Smooth muscle cell (in vitro differentiated cells): ENCODE measurements around the gene CNKSR2. TPM values are rescaled to one million over a fixed set of nuclear protein-coding genes. Genes with fewer than 3 reads are reported as not detected.

Source experiments
- DNase-seq: peaks from one replicate; lab custom pipeline; 2025; ENCODE audit not compliant: unreplicated experiment; lab: John Stamatoyannopoulos, UW
- H2AFZ ChIP-seq: fragments of 200-600 bp; sonication (generic); 2 replicates; pipeline ENCODE4 v1.6.0; 2016; ENCODE audit warnings: antibody characterized with exemption, low read depth, mild to moderate bottlenecking
- H3F3A ChIP-seq: fragments of 200-600 bp; sonication (generic); 2 replicates; pipeline ENCODE4 v1.6.0; 2017; ENCODE audit warnings: antibody characterized with exemption, low read depth
- H3K27ac ChIP-seq: fragments of 200-600 bp; sonication (generic); 2 replicates; pipeline ENCODE4 v1.5.1; 2016; ENCODE audit warnings: low read depth, mild to moderate bottlenecking
- H3K27me3 ChIP-seq: fragments of 200-600 bp; sonication (generic); 2 replicates; pipeline ENCODE4 v1.6.1; 2016; ENCODE audit warnings: low read depth, mild to moderate bottlenecking
- H3K36me3 ChIP-seq: fragments of 200-600 bp; sonication (generic); 2 replicates; pipeline ENCODE4 v1.5.1; 2016; ENCODE audit warnings: low read depth
- H3K4me1 ChIP-seq: fragments of 200-600 bp; sonication (generic); 2 replicates; pipeline ENCODE4 v1.5.1; 2016; ENCODE audit warnings: low read depth
- H3K4me2 ChIP-seq: fragments of 200-600 bp; sonication (generic); 2 replicates; pipeline ENCODE4 v1.6.0; 2016; ENCODE audit warnings: mild to moderate bottlenecking
- H3K4me3 ChIP-seq: fragments of 200-600 bp; sonication (generic); 2 replicates; pipeline ENCODE4 v1.5.1; 2016; ENCODE audit warnings: mild to moderate bottlenecking
- H3K79me2 ChIP-seq: fragments of 200-600 bp; sonication (generic); 2 replicates; pipeline ENCODE4 v1.6.0; 2016; ENCODE audit warnings: low read depth, mild to moderate bottlenecking
- H3K9ac ChIP-seq: fragments of 200-600 bp; sonication (generic); 2 replicates; pipeline ENCODE4 v1.6.0; 2016; ENCODE audit warnings: low read depth
- H3K9me3 ChIP-seq: fragments of 200-600 bp; sonication (generic); replicated peaks from 2 replicates; pipeline ENCODE4 v1.5.1; 2016; ENCODE audit warnings: low read depth
- H4K20me1 ChIP-seq: fragments of 200-600 bp; sonication (generic); 2 replicates; pipeline ENCODE4 v1.6.0; 2016; ENCODE audit warnings: low read depth
- WGBS: methylation state at CpG from one replicate; pipeline ENCODE4 v1.1.7; 2016; ENCODE audit warnings: low lambda C conversion rate; 5-methylcytosine and 5-hydroxymethylcytosine counted together
- polyA plus RNA-seq: library from polyadenylated mRNA; unstranded; fragments of >200 nt; fragmentation: Nextera tagmentation; extraction: Ambion mirVana; gene quantifications from 2 replicates; pipeline ENCODE4 v1.2.1, GENCODE V29; 2016
- total RNA-seq: library from RNA; depleted of rRNA; stranded (reverse); fragments of >200 nt; gene quantifications from 2 replicates; pipeline ENCODE4 v1.2.3, GENCODE V29; 2014
- TF ChIP-seq, protein P1 (sequence below): fragments of 200-600 bp; sonication (generic); IDR thresholded peaks from 2 replicates; pipeline ENCODE4 v1.5.1; 2017; ENCODE audit warnings: borderline replicate concordance, mild to moderate bottlenecking, antibody characterized with exemption; ENCODE audit not compliant: insufficient read depth, poor library complexity, severe bottlenecking

CNKSR2 gene
- total and polyA plus RNA-seq, 2 experiments from 2014 or later = 1.1 TPM; not detected in 1

- Histone ChIP-seq H3K36me3 (no peaks in the 10 kb centered on the region), H3F3A (no peaks in the 10 kb centered on the region), H3K27me3 (no peaks in the 10 kb centered on the region), H3K27ac (no peak overlapping the region), H2AFZ (no peak overlapping the region), H4K20me1 (no peaks in the 10 kb centered on the region), H3K4me3 (no peak overlapping the region), H3K4me1 (no peaks in the 10 kb centered on the region), H3K79me2 (no peaks in the 10 kb centered on the region), H3K4me2 (no peak overlapping the region), H3K9me3 (no peaks in the 10 kb centered on the region), H3K9ac (no peak overlapping the region)
- 43% methylated on average over 1 of the region's 1 CpG for WGBS
- DNase-seq = no peak
- TF ChIP-seq, protein P1, sequence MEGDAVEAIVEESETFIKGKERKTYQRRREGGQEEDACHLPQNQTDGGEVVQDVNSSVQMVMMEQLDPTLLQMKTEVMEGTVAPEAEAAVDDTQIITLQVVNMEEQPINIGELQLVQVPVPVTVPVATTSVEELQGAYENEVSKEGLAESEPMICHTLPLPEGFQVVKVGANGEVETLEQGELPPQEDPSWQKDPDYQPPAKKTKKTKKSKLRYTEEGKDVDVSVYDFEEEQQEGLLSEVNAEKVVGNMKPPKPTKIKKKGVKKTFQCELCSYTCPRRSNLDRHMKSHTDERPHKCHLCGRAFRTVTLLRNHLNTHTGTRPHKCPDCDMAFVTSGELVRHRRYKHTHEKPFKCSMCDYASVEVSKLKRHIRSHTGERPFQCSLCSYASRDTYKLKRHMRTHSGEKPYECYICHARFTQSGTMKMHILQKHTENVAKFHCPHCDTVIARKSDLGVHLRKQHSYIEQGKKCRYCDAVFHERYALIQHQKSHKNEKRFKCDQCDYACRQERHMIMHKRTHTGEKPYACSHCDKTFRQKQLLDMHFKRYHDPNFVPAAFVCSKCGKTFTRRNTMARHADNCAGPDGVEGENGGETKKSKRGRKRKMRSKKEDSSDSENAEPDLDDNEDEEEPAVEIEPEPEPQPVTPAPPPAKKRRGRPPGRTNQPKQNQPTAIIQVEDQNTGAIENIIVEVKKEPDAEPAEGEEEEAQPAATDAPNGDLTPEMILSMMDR = no peak
Observed at GRCh38 chrX:21438792-21439191, 64.6 kb downstream of the CNKSR2 start.

- no peaks in the 10 kb centered on the region for H3K4me1 ChIP-seq
- no peak overlapping the region for H3K9ac ChIP-seq
- no peaks in the 10 kb centered on the region for H3K36me3 ChIP-seq
- no peaks in the 10 kb centered on the region for H3F3A ChIP-seq
- no peaks in the 10 kb centered on the region for H3K79me2 ChIP-seq
- H3K9me3 ChIP-seq = no peaks in the 10 kb centered on the region
- no peak overlapping the region for H2AFZ ChIP-seq
- DNase-seq = no peak
- WGBS = 83% methylated on average over 1 of the region's 1 CpG
- H3K27ac ChIP-seq = no peak overlapping the region
- TF ChIP-seq, protein P1 = no peak
- H3K4me3 ChIP-seq = no peak overlapping the region
- H4K20me1 ChIP-seq = no peaks in the 10 kb centered on the region
- no peak overlapping the region for H3K4me2 ChIP-seq
- H3K27me3 ChIP-seq = no peaks in the 10 kb centered on the region
Observed at GRCh38 chrX:21440911-21441310, 66.7 kb downstream of the CNKSR2 start.

DNA sequence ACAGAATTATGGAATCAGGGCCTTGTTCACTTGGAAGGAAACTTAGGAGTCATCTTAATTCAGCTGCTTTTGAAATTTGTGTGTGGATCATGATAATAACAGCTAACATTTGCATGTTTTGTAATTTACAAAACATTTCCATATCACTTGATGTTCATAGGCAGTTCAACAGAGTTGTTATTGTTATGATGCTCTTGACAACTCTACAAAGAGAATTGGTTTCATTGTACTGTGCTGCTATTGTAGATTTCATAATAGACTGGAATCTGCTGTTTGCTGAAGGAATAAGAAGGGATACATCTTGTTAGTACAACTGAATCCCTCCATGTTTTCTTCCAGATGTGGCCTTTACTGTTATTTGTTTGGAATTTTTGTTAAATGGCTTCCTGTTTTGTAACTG is 83.5 kb downstream of the CNKSR2 start:
- no peaks in the 10 kb centered on the region for H3K4me1 ChIP-seq
- no peaks in the 10 kb centered on the region for H3K27me3 ChIP-seq
- no peak overlapping the region for H3K9ac ChIP-seq
- H3K4me2 ChIP-seq = no peak overlapping the region
- no peaks in the 10 kb centered on the region for H4K20me1 ChIP-seq
- H3K36me3 ChIP-seq = no peaks in the 10 kb centered on the region
- no peak overlapping the region for H2AFZ ChIP-seq
- no peaks in the 10 kb centered on the region for H3K9me3 ChIP-seq
- H3F3A ChIP-seq = no peaks in the 10 kb centered on the region
- no peak for DNase-seq
- no peak overlapping the region for H3K4me3 ChIP-seq
- H3K79me2 ChIP-seq = no peaks in the 10 kb centered on the region
- TF ChIP-seq, protein P1 = no peak
- no peak overlapping the region for H3K27ac ChIP-seq

DNA sequence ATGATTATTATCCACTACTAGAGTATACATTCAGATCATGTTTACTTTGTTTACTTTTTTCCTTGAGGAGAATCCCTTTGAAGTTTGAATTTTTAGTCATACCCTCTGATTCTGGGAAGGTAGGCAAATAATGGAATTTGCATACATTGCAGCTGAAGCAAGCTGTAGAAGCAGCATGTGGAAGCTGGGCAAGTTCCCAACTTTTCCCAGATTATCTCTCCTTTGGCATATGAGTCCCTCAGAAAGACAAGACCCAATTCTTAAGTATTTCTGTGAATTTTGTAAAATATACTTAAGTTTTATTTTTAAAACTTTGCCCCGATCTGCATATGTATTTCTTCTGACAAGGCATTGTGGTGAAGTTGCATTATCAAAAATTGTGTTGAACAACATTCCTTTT is 94.9 kb downstream of the CNKSR2 start:
- Histone ChIP-seq H3K27ac (no peak overlapping the region), H3K9ac (no peak overlapping the region), H3K4me3 (no peak overlapping the region), H4K20me1 (no peaks in the 10 kb centered on the region), H3K79me2 (no peaks in the 10 kb centered on the region), H3K36me3 (no peaks in the 10 kb centered on the region), H3K27me3 (no peaks in the 10 kb centered on the region), H3K9me3 (no peaks in the 10 kb centered on the region), H3F3A (no peaks in the 10 kb centered on the region), H3K4me2 (no peak overlapping the region), H2AFZ (no peak overlapping the region), H3K4me1 (no peaks in the 10 kb centered on the region)
- WGBS = 76% methylated on average over 1 of the region's 1 CpG
- TF ChIP-seq, protein P1 = no peak
- DNase-seq = no peak
